Parathyroid adenoma (tissue), 2 donors: ENCODE data around the gene ENOX1.

Source experiments
- H2AFZ ChIP-seq: fragments of 300-600 bp; sonication (generic); one replicate; pipeline ENCODE4 v1.7.0; 2017; ENCODE audit warnings: antibody characterized with exemption, mild to moderate bottlenecking
- H3K27ac ChIP-seq: fragments of 300-600 bp; sonication (generic); one replicate; pipeline ENCODE4 v1.7.0; 2017
- H3K27me3 ChIP-seq: fragments of 300-600 bp; sonication (generic); one replicate; pipeline ENCODE4 v1.7.0; 2017; ENCODE audit warnings: low read length; ENCODE audit not compliant: control insufficient read depth, insufficient read depth
- H3K36me3 ChIP-seq: fragments of 300-600 bp; sonication (generic); one replicate; pipeline ENCODE4 v1.7.0; 2017; ENCODE audit warnings: low read length; ENCODE audit not compliant: control insufficient read depth, insufficient read depth
- H3K4me1 ChIP-seq: fragments of 300-600 bp; sonication (generic); one replicate; pipeline ENCODE4 v1.7.0; 2017; ENCODE audit warnings: control low read depth
- H3K4me2 ChIP-seq: fragments of 300-600 bp; sonication (generic); one replicate; pipeline ENCODE4 v1.7.0; 2017; ENCODE audit warnings: low read length
- H3K4me3 ChIP-seq: fragments of 300-600 bp; sonication (generic); one replicate; pipeline ENCODE4 v1.7.0; 2017; ENCODE audit warnings: low read depth, low read length
- H3K79me2 ChIP-seq: fragments of 300-600 bp; sonication (generic); one replicate; pipeline ENCODE4 v1.7.0; 2017; ENCODE audit warnings: control low read depth
- H3K9ac ChIP-seq: fragments of 300-600 bp; sonication (generic); one replicate; pipeline ENCODE4 v1.7.0; 2017; ENCODE audit warnings: mild to moderate bottlenecking
- H3K9me3 ChIP-seq: fragments of 300-600 bp; sonication (generic); one replicate; pipeline ENCODE4 v1.7.0; 2017; ENCODE audit warnings: low read length; ENCODE audit not compliant: control insufficient read depth
- CTCF ChIP-seq: fragments of 300-600 bp; sonication (generic); IDR thresholded peaks from one replicate; pipeline ENCODE4 v1.7.0; 2017; ENCODE audit warnings: antibody characterized with exemption, mild to moderate bottlenecking
- donor health status: primary hyperparathyroidism.

The ENOX1 gene

GRCh38 chr13:43339145-43339804, 447.5 kb downstream of the ENOX1 start:
- H2AFZ ChIP-seq: no peak overlapping the region
- H3K27ac ChIP-seq: no peak overlapping the region
- TF ChIP-seq CTCF: no peak
- H3K79me2 ChIP-seq: no peaks in the 10 kb centered on the region
- H3K36me3 ChIP-seq: no peaks in the 10 kb centered on the region
- H3K9me3 ChIP-seq: no peaks in the 10 kb centered on the region
- no peak overlapping the region for H3K4me3 ChIP-seq
- no peaks in the 10 kb centered on the region for H3K4me1 ChIP-seq
- H3K27me3 ChIP-seq: no peaks in the 10 kb centered on the region
- H3K4me2 ChIP-seq: no peak overlapping the region
- H3K9ac ChIP-seq: no peak overlapping the region

GRCh38 chr13:43335764-43336163, 451.0 kb downstream of the ENOX1 start:
- no peak for TF ChIP-seq CTCF
- Histone ChIP-seq H3K9me3 (no peaks in the 10 kb centered on the region), H2AFZ (no peak overlapping the region), H3K4me2 (no peak overlapping the region), H3K27ac (no peak overlapping the region), H3K9ac (no peak overlapping the region), H3K4me3 (no peak overlapping the region), H3K79me2 (no peaks in the 10 kb centered on the region), H3K4me1 (no peaks in the 10 kb centered on the region), H3K36me3 (no peaks in the 10 kb centered on the region), H3K27me3 (no peaks in the 10 kb centered on the region)

- no peak overlapping the region for H3K27ac ChIP-seq
- no peak for TF ChIP-seq CTCF
Observed at GRCh38 chr13:43333176-43333575, 453.6 kb downstream of the ENOX1 start.

GRCh38 chr13:43331672-43332071, 455.1 kb downstream of the ENOX1 start:
- Histone ChIP-seq H3K9ac (no peak overlapping the region), H2AFZ (no peak overlapping the region), H3K36me3 (no peaks in the 10 kb centered on the region), H3K27ac (no peak overlapping the region), H3K27me3 (no peaks in the 10 kb centered on the region), H3K4me1 (no peaks in the 10 kb centered on the region), H3K4me2 (no peak overlapping the region), H3K9me3 (no peaks in the 10 kb centered on the region), H3K4me3 (no peak overlapping the region), H3K79me2 (no peaks in the 10 kb centered on the region)
- no peak for TF ChIP-seq CTCF

More at GRCh38 chr13:43333176-43333575, 453.6 kb downstream of the ENOX1 start:
- no peaks in the 10 kb centered on the region for H3K9me3 ChIP-seq
- H2AFZ ChIP-seq: no peak overlapping the region
- H3K4me1 ChIP-seq: no peaks in the 10 kb centered on the region
- H3K4me3 ChIP-seq: no peak overlapping the region
- H3K79me2 ChIP-seq: no peaks in the 10 kb centered on the region
- no peak overlapping the region for H3K4me2 ChIP-seq
- H3K9ac ChIP-seq: no peak overlapping the region
- no peaks in the 10 kb centered on the region for H3K27me3 ChIP-seq
- H3K36me3 ChIP-seq: no peaks in the 10 kb centered on the region

- H3K4me3 ChIP-seq: no peak overlapping the region
- H3K27ac ChIP-seq: no peak overlapping the region
Observed at GRCh38 chr13:43329702-43330101, 457.1 kb downstream of the ENOX1 start.

More at GRCh38 chr13:43329702-43330101, 457.1 kb downstream of the ENOX1 start:
- Histone ChIP-seq H3K9ac (no peak overlapping the region), H2AFZ (no peak overlapping the region), H3K79me2 (no peaks in the 10 kb centered on the region), H3K4me1 (no peaks in the 10 kb centered on the region), H3K36me3 (no peaks in the 10 kb centered on the region), H3K27me3 (no peaks in the 10 kb centered on the region), H3K4me2 (no peak overlapping the region), H3K9me3 (no peaks in the 10 kb centered on the region)
- no peak for TF ChIP-seq CTCF
